A549 (cell line): ENCODE data around the gene ROBO1.

Experiments
- CTCF ChIP-seq: fragments of >200 bp; sonication (Bioruptor Twin); formaldehyde crosslinking; IDR thresholded peaks from 3 replicates; pipeline ENCODE4 v1.5.1; 2016
- ELK1 ChIP-seq: fragments of 150-350 bp; IDR thresholded peaks from 2 replicates; pipeline ENCODE4 v1.6.1; 2014; ENCODE audit warnings: low read depth, mild to moderate bottlenecking, low read length
- EP300 ChIP-seq, 2 experiments: fragments of >200 bp; sonication (Bioruptor Twin); formaldehyde crosslinking; IDR thresholded peaks; 2 replicates in 1 of 2; 3 replicates in 1 of 2; pipeline ENCODE4 v1.6.1; 2016 to 2017
- HDAC2 ChIP-seq: fragments of 200-600 bp; sonication (generic); IDR thresholded peaks from 2 replicates; pipeline ENCODE4 v1.6.1; 2016
- MAX ChIP-seq: IDR thresholded peaks from 2 replicates; pipeline ENCODE4 v1.6.1; 2012
- TF ChIP-seq, protein P1 (sequence below): fragments of 200-600 bp; sonication (generic); IDR thresholded peaks from 2 replicates; pipeline ENCODE4 v1.6.1; 2016; ENCODE audit warnings: antibody characterized with exemption, mild to moderate bottlenecking, moderate library complexity
- TF ChIP-seq, protein P2 (sequence below): fragments of >200 bp; sonication (Bioruptor Twin); formaldehyde crosslinking; IDR thresholded peaks from 2 replicates; pipeline ENCODE4 v1.6.1; 2016

DNA sequence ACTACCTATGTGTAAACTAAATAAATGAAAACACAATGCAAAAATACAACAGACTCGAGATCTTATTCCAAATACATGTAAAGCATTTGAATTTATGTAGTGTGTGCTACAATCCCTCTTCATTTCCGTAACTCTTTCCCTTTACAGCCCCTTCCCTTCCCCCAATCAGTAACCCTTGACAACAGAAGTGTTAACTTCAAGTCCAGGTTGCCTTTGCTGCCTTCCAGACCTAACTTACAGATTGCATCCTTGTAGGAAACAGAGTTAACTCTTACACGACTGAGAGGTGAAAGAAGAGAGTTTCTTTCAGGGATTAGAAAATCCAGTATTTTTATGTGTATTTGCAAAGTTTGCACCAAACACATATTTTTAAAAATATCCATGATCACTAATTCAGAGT lies 1.4 kb upstream of the ROBO1 start:
- TF ChIP-seq, protein P1, sequence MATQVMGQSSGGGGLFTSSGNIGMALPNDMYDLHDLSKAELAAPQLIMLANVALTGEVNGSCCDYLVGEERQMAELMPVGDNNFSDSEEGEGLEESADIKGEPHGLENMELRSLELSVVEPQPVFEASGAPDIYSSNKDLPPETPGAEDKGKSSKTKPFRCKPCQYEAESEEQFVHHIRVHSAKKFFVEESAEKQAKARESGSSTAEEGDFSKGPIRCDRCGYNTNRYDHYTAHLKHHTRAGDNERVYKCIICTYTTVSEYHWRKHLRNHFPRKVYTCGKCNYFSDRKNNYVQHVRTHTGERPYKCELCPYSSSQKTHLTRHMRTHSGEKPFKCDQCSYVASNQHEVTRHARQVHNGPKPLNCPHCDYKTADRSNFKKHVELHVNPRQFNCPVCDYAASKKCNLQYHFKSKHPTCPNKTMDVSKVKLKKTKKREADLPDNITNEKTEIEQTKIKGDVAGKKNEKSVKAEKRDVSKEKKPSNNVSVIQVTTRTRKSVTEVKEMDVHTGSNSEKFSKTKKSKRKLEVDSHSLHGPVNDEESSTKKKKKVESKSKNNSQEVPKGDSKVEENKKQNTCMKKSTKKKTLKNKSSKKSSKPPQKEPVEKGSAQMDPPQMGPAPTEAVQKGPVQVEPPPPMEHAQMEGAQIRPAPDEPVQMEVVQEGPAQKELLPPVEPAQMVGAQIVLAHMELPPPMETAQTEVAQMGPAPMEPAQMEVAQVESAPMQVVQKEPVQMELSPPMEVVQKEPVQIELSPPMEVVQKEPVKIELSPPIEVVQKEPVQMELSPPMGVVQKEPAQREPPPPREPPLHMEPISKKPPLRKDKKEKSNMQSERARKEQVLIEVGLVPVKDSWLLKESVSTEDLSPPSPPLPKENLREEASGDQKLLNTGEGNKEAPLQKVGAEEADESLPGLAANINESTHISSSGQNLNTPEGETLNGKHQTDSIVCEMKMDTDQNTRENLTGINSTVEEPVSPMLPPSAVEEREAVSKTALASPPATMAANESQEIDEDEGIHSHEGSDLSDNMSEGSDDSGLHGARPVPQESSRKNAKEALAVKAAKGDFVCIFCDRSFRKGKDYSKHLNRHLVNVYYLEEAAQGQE = no peak
- no peak for TF ChIP-seq HDAC2
- TF ChIP-seq CTCF = no peak
- TF ChIP-seq, protein P2, sequence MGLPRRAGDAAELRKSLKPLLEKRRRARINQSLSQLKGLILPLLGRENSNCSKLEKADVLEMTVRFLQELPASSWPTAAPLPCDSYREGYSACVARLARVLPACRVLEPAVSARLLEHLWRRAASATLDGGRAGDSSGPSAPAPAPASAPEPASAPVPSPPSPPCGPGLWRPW = no peak
- TF ChIP-seq EP300 (IDR thresholded peaks at IDR 0.05) = no peak
- TF ChIP-seq ELK1 = no peak
- no peak for TF ChIP-seq MAX
